Smooth muscle cell of trachea (primary cell): Measurements from ENCODE around the gene GNAI2. TPM values are rescaled to one million over a fixed set of nuclear protein-coding genes. Genes with fewer than 3 reads are reported as not detected.

ENCODE experiments used
- total RNA-seq: library from RNA; depleted of rRNA; stranded (reverse); fragments of >200 nt; gene quantifications from 2 replicates; pipeline ENCODE4 v1.2.1, GENCODE V29; 2014

GNAI2 gene
- 340 and 347 TPM in 2 replicates for total RNA-seq

DNA sequence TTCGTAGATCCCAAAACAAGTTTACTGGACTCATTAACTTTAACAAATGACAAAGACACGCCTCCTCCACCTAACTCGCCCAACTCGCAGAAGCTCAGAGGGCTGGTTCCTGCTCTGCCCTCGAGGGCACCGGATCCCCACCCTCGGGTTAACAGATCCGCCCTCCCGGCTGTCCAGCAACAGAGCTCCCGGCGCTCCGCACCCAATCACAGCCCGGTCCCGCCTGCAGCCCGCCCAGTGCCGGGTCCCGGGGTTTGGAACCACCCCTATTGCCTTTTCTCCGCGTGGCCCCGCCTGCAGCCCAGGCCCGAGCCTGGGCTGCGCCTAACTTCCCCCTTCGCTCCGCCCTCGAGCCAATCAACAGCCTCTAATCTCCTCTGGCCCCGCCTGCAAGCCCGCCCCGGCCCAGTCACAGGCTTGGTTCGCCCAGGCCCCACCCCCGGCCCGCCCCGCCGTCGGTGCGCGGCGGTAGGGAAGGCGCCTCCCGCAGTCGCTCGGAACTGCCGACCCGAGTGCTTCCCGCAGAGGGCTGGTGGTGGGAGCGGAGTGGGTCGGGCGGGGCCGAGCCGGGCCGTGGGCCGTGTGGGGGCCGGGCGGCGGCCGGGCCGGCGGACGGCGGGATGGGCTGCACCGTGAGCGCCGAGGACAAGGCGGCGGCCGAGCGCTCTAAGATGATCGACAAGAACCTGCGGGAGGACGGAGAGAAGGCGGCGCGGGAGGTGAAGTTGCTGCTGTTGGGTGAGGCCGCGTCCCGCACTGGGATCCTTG, at the start of gene GNAI2:
Gene GNAI2, plus strand, starts transcription at position 489 of the 768 bp plus-strand sequence. Its CDS starts 132 bp downstream, at position 621.

DNA sequence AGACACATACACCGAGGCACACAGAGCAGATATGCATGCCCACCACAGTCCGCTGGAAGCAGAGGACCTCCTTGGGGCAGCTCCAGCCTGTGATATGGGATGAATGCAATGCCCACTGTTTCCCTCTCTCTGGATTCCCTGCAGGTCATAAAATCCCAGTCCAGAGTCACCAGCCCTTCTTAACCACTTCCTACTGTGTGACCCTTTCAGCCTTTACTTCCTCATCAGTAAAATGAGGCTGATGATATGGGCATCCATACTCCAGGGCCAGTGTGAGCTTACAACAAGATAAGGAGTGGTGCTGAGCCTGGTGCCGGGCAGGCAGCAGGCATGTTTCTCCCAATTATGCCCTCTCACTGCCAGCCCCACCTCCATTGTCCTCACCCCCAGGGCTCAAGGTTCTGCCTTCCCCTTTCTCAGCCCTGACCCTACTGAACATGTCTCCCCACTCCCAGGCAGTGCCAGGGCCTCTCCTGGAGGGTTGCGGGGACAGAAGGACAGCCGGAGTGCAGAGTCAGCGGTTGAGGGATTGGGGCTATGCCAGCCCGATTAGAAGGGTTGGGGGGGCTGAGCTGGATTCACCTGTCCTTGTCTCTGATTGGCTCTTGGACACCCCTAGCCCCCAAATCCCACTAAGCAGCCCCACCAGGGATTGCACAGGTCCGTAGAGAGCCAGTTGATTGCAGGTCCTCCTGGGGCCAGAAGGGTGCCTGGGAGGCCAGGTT, 44.9 kb upstream of the GNAI2 start, which contains the start of gene GNAT1:
Gene GNAT1, plus strand, starts transcription at position 675 of the 725 bp plus-strand sequence. CDS start 116 bp downstream, outside the sequence.

GRCh38 chr3:50204804-50205412, 31.1 kb upstream of the GNAI2 start, which contains the start of gene SLC38A3:
Gene SLC38A3 (plus strand): TSS chr3:50205271. CDS start chr3:50214200, 8,929 bp downstream.

DNA sequence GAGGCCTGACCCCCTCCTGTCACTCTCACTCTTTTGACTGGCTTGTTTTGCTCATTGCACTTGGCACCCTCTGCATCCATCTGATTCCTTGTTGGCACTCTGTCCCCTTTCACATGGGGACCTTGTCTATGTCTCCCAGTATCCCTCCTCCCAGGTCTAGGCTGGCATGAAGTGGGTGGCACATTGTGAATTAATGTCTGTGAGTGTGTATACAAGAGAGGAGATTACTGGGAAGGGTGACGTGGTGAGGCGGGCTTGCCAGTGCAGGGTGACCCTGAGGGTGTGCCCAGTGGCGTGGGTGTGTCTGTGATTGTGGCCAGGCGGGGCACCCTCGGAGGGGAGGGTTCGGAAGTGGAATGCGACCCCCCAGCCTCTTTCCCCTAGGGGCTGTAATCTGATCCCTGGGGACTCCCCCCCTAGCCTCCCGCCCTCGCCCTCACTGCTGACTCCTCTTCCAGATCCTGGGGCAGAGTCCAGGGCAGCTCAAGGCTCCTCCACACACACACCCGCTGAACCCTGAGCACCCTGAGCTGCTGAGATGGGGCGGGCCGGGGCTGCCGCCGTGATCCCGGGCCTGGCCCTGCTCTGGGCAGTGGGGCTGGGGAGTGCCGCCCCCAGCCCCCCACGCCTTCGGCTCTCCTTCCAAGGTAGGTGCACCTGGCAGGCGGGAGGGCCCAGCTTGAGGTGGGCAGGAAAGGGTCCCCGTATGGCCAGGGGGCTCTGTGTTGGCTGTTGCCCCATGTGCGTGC, 32.9 kb downstream of the GNAI2 start, which contains the start of gene SEMA3B:
Gene SEMA3B, plus strand, starts transcription at position 445 of the 749 bp plus-strand sequence. Its CDS starts 94 bp downstream, at position 539.

DNA sequence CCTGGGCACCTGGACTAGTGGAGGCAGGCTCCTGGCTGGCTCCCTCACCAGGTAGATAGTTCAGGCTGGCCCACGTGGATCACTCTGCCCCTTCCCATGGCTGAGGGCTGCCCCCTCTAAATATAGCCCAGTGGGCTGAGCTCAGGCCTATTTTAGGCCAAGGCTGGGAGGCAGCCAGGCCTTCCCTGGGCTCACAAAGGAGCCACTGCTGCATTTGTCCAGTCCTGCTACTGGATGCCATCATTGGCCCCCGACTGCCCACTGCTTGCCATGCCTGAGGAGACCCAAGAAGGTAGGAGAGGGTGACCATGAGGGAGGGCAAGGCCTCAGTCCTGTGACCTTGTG, 42.8 kb downstream of the GNAI2 start, which contains the start of gene LSMEM2:
Gene LSMEM2, plus strand, starts transcription at position 208 of the 345 bp plus-strand sequence. Its CDS starts 27 bp downstream, at position 235.

DNA sequence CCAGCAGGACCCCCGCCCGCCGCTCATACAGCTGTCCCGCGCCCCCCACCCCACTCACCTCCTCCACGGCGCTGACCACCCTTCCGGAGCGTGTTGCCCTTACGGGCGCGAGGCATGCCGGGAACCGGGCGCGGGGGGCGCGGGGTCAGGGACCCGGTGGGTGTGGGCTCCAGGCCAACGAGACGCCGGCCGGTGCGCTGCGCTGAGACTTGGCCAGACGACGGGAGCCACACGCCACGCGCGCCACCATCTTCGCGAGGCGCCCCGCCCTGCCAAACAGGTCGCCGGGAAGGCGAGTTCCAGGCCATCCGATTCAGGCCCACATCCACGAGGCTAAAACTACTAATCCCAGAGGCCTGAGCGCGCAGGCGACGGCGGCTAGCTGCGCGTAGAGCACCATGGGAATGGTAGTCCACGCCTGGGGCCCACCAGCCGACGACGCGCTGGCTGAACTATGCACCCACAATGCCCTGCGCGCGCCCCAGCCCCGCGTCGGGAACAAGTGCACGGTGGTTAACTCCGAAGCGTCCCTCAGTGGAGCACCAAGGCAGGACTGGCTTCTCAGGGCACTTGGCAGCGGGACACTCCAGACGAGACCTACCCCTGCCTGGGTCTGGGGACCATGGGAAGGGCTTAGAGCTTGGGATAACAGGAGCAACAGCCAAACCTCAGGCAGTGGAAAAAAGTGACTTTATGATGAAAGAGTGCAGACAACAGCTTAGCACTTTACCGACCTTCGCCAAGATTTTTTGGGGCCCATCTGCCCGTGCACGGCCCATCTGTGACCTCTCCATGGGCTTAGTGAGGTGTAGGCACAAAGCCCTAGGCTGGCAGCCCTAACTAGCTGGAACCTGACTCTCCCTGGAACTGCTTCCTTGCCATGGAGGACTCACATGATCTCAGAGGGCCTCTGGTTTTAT, 56.4 kb downstream of the GNAI2 start, which contains the start of gene IFRD2:
Gene IFRD2, minus strand, starts transcription at position 271 of the 920 bp plus-strand sequence. Its CDS starts 155 bp downstream, at position 116.

GRCh38 chr3:50298836-50299637, 63.0 kb downstream of the GNAI2 start, which contains the start of the genes HYAL3 and NAA80:
Gene HYAL3 (minus strand): TSS chr3:50299405. CDS start chr3:50295602, 3,803 bp downstream.
Gene NAA80 (minus strand): TSS chr3:50299405. CDS start chr3:50297463, 1,942 bp downstream.

GRCh38 chr3:50303013-50303815, 67.2 kb downstream of the GNAI2 start, which contains the start of gene HYAL1:
Gene HYAL1 (minus strand): TSS chr3:50303574. CDS start chr3:50302956, 618 bp downstream.

Other genes with a start within 250 kb of the GNAI2 start
- 126 and 184 TPM in 2 replicates for gene RBM5, start 147.3 kb upstream of the GNAI2 start, total RNA-seq
- gene SEMA3F, start 80.9 kb upstream of the GNAI2 start, total RNA-seq = 7.4 and 7.6 TPM in 2 replicates
- not detected in 2 replicates for gene GNAT1, start 44.6 kb upstream of the GNAI2 start, total RNA-seq
- gene SLC38A3, start 30.9 kb upstream of the GNAI2 start, total RNA-seq = not detected in 2 replicates
- gene SEMA3B, start 32.9 kb downstream of the GNAI2 start, total RNA-seq = 26.0 and 88.5 TPM in 2 replicates
- gene LSMEM2, start 42.9 kb downstream of the GNAI2 start, total RNA-seq = 0.17 TPM in 1 of 2 replicates, not detected in the other
- 50.6 and 51.2 TPM in 2 replicates for gene IFRD2, start 56.2 kb downstream of the GNAI2 start, total RNA-seq
- gene HYAL3, start 63.2 kb downstream of the GNAI2 start, total RNA-seq = 3.3 and 14.9 TPM in 2 replicates
- gene NAA80, start 63.2 kb downstream of the GNAI2 start, total RNA-seq = 5.5 and 6.0 TPM in 2 replicates
- gene HYAL1, start 67.4 kb downstream of the GNAI2 start, total RNA-seq = 4.2 and 6.1 TPM in 2 replicates
- 46.1 and 86.3 TPM in 2 replicates for gene HYAL2, start 86.5 kb downstream of the GNAI2 start, total RNA-seq
- 11.2 and 20.8 TPM in 2 replicates for gene TUSC2, start 92.0 kb downstream of the GNAI2 start, total RNA-seq
- 43.8 and 49.6 TPM in 2 replicates for gene RASSF1, start 104.6 kb downstream of the GNAI2 start, total RNA-seq
- gene ZMYND10, start 109.5 kb downstream of the GNAI2 start, total RNA-seq = 1.5 and 2.9 TPM in 2 replicates
- 22.5 and 26.5 TPM in 2 replicates for gene NPRL2, start 114.6 kb downstream of the GNAI2 start, total RNA-seq
- 29.6 and 38.5 TPM in 2 replicates for gene CYB561D2, start 114.7 kb downstream of the GNAI2 start, total RNA-seq
- 45.5 and 84.4 TPM in 2 replicates for gene TMEM115, start 123.3 kb downstream of the GNAI2 start, total RNA-seq